Osteoblast (primary cell): ENCODE data around the gene TTC38. TPM values are rescaled to one million over a fixed set of nuclear protein-coding genes. Genes with fewer than 3 reads are reported as not detected.

Experiments
- DNase-seq: peaks from one replicate; pipeline ENCODE4 v3.0.0; 2011; ENCODE audit warnings: low spot score, mixed read lengths; ENCODE audit not compliant: insufficient read length; ENCODE audit errors: missing footprints
- H2AFZ ChIP-seq: 2 replicates; pipeline ENCODE4 v1.6.0; 2011; ENCODE audit warnings: mild to moderate bottlenecking, low read length
- H3K27ac ChIP-seq: 2 replicates; pipeline ENCODE4 v1.5.1; 2011; ENCODE audit warnings: mild to moderate bottlenecking, low read depth, low read length, moderate library complexity
- H3K27me3 ChIP-seq: 2 replicates; pipeline ENCODE4 v1.6.0; 2012; ENCODE audit warnings: mild to moderate bottlenecking, control low read depth, inconsistent platforms, low read length, moderate library complexity; ENCODE audit not compliant: insufficient read depth
- H3K36me3 ChIP-seq: 2 replicates; pipeline ENCODE4 v1.5.1; 2011; ENCODE audit warnings: mild to moderate bottlenecking, low read length, control low read depth, moderate library complexity; ENCODE audit not compliant: insufficient read depth
- H3K4me1 ChIP-seq: 2 replicates; pipeline ENCODE4 v1.5.1; 2011; ENCODE audit warnings: mild to moderate bottlenecking, low read length, control low read depth, moderate library complexity; ENCODE audit not compliant: insufficient read depth
- H3K4me2 ChIP-seq: 2 replicates; pipeline ENCODE4 v1.6.0; 2011; ENCODE audit warnings: mild to moderate bottlenecking, low read length; ENCODE audit not compliant: insufficient read depth
- H3K4me3 ChIP-seq: fragments of 200-600 bp; sonication (generic); 3 replicates; pipeline ENCODE4 v1.5.1; 2012; ENCODE audit warnings: mild to moderate bottlenecking, low read length, inconsistent platforms; ENCODE audit not compliant: insufficient read depth
- H3K79me2 ChIP-seq: 2 replicates; pipeline ENCODE4 v1.6.0; 2012; ENCODE audit warnings: mild to moderate bottlenecking, low read length, control low read depth, inconsistent platforms; ENCODE audit not compliant: insufficient read depth
- H3K9me3 ChIP-seq: 2 replicates; pipeline ENCODE4 v1.5.1; 2011; ENCODE audit warnings: low read depth, low read length, control low read depth
- H4K20me1 ChIP-seq: 2 replicates; pipeline ENCODE4 v1.6.0; 2012; ENCODE audit warnings: mild to moderate bottlenecking, low read length, control low read depth; ENCODE audit not compliant: insufficient read depth
- total RNA-seq: library from RNA; depleted of rRNA; stranded (reverse); fragments of >200 nt; gene quantifications from 2 replicates; pipeline ENCODE4 v1.2.3, GENCODE V29; 2012
- TF ChIP-seq, protein P1 (sequence below): IDR thresholded peaks from 2 replicates; pipeline ENCODE4 v1.5.1; 2011; ENCODE audit warnings: mild to moderate bottlenecking, low read depth, low read length, moderate library complexity; ENCODE audit errors: extremely low read depth

Gene TTC38
- total RNA-seq, 1 donor, result 29.3 TPM

DNA sequence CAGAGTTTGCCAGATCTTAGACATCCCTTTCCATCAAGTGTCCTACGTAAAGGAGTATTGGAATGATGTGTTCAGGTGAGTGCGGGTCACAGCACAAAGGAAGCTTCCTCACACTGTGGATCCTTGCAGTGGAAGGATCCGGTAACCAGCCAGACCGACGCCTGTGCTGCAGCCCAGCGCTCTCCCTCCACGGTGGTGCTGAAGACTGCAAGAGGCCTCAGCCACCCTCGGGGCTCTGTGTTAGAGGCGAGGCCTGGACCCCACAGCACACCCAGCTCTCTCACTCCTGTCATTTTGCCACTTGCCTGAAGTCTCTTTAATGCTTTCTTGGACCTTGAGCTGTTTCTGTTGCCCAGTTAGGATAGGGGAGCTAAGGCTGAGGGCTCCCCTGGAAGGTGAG is 70.1 kb downstream of the TTC38 start:
- no peaks in the 10 kb centered on the region for H3K27me3 ChIP-seq
- TF ChIP-seq, protein P1, sequence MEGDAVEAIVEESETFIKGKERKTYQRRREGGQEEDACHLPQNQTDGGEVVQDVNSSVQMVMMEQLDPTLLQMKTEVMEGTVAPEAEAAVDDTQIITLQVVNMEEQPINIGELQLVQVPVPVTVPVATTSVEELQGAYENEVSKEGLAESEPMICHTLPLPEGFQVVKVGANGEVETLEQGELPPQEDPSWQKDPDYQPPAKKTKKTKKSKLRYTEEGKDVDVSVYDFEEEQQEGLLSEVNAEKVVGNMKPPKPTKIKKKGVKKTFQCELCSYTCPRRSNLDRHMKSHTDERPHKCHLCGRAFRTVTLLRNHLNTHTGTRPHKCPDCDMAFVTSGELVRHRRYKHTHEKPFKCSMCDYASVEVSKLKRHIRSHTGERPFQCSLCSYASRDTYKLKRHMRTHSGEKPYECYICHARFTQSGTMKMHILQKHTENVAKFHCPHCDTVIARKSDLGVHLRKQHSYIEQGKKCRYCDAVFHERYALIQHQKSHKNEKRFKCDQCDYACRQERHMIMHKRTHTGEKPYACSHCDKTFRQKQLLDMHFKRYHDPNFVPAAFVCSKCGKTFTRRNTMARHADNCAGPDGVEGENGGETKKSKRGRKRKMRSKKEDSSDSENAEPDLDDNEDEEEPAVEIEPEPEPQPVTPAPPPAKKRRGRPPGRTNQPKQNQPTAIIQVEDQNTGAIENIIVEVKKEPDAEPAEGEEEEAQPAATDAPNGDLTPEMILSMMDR, result no peak
- H2AFZ ChIP-seq, result no peak overlapping the region
- H3K9me3 ChIP-seq, result no peaks in the 10 kb centered on the region
- peak; percentile 43 for DNase-seq
- H3K4me1 ChIP-seq, result peaks cover 9% of the 10 kb centered on the region
- no peak overlapping the region for H3K4me3 ChIP-seq
- H3K79me2 ChIP-seq, result peaks cover 51% of the 10 kb centered on the region
- no peak overlapping the region for H3K4me2 ChIP-seq
- peaks cover 25% of the 10 kb centered on the region for H4K20me1 ChIP-seq
- H3K27ac ChIP-seq, result no peak overlapping the region
- H3K36me3 ChIP-seq, result peaks cover 48% of the 10 kb centered on the region

DNA sequence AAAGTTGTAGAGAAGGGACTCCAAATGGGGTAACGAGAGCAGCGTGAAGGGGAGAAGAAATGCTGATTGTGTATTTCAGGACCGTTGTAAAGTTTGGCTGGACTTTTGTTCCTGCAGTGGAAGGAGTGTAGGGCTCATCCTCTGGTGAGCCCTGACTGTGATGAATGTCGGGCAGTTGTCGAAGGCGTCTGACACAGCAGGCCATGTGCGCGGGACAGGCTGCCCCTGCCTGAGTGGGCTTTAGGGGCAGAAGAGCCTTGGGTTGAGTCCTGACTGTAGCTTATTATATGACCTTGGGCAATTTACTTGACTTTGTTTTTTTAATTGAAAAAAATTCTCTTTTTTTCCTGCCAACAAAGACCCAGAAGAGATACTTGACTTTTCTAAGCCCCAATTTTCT is 70.8 kb downstream of the TTC38 start:
- Histone ChIP-seq H2AFZ (no peak overlapping the region), H4K20me1 (peaks cover 25% of the 10 kb centered on the region), H3K9me3 (no peaks in the 10 kb centered on the region), H3K27ac (no peak overlapping the region), H3K4me1 (peaks cover 9% of the 10 kb centered on the region), H3K36me3 (peaks cover 53% of the 10 kb centered on the region), H3K27me3 (no peaks in the 10 kb centered on the region), H3K4me3 (no peak overlapping the region), H3K4me2 (no peak overlapping the region), H3K79me2 (peaks cover 52% of the 10 kb centered on the region)
- peak; percentile 42 for DNase-seq
- TF ChIP-seq, protein P1, result no peak

DNA sequence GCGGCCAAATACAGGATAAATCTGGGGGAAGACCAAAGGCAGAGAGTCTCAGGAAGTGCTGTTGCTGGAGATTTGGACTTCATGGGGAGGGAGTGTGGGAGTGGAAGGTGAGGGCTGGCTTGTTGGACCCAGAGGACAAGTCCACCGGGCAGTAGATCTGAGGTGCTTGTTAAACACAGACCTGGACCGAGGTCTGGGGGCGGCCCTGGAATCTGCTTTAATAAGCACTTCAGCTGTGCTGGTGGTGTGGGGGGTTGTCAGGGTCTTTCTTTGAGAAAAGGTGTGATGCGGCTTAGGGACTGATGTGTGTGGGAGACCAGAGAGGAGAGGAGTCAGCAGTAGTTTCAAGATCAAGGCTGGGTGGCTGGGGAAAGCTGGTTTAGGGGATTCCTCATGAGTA is 72.1 kb downstream of the TTC38 start:
- Histone ChIP-seq H2AFZ (no peak overlapping the region), H3K36me3 (peaks cover 64% of the 10 kb centered on the region), H4K20me1 (peaks cover 28% of the 10 kb centered on the region), H3K4me1 (peaks cover 9% of the 10 kb centered on the region), H3K27me3 (no peaks in the 10 kb centered on the region), H3K9me3 (no peaks in the 10 kb centered on the region), H3K27ac (no peak overlapping the region), H3K4me2 (no peak overlapping the region), H3K4me3 (no peak overlapping the region), H3K79me2 (peaks cover 53% of the 10 kb centered on the region)
- peak; percentile 44 for DNase-seq
- TF ChIP-seq, protein P1, result no peak

DNA sequence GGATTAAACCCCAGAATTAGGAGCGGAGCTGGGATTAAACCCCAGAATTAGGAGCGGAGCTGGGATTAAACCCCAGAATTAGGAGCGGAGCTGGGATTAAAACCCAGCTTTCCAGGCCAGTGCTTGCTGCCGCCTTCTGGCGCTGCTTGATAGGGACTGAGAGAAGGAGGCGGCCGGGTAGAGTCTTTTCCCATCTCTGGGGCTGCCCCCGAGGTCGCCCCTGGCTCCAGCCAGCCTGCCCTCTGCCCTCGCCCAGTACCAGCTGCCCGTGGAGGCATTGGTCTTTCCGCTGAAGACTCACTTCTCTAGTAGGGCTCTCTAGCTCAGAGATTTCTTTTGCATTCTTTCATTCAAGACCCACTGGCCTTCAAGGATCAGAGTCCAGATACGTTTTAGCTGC is 72.9 kb downstream of the TTC38 start:
- Histone ChIP-seq H3K4me1 (peaks cover 9% of the 10 kb centered on the region), H3K36me3 (peaks cover 70% of the 10 kb centered on the region), H3K79me2 (peaks cover 49% of the 10 kb centered on the region), H3K4me2 (no peak overlapping the region), H3K9me3 (no peaks in the 10 kb centered on the region), H3K27ac (no peak overlapping the region), H3K4me3 (no peak overlapping the region), H3K27me3 (no peaks in the 10 kb centered on the region), H2AFZ (no peak overlapping the region), H4K20me1 (peaks cover 28% of the 10 kb centered on the region)
- TF ChIP-seq, protein P1, result no peak
- DNase-seq, result no peak

Other genes with a start within 250 kb of the TTC38 start
- gene PPARA, start 117.5 kb upstream of the TTC38 start, total RNA-seq, result 21.8 and 22.1 TPM in 2 replicates
- 12.7 and 15.0 TPM in 2 replicates for gene CDPF1, start 17.7 kb upstream of the TTC38 start, total RNA-seq
- not detected in 2 replicates for gene PKDREJ, start 4.7 kb upstream of the TTC38 start, total RNA-seq
- 1.8 and 2.1 TPM in 2 replicates for gene GTSE1, start 28.9 kb downstream of the TTC38 start, total RNA-seq
- gene TRMU, start 67.7 kb downstream of the TTC38 start, total RNA-seq, result 18.9 and 22.1 TPM in 2 replicates